Adrenal gland (tissue), 5 donors: Measurements from ENCODE around the gene HRC.

Source experiments
- CTCF ChIP-seq, 6 experiments: fragments of 450-650 bp in 4 of 6; fragments of 200-600 bp in 2 of 6; sonication (generic) in 1 of 6; IDR thresholded peaks; 1 replicate in 5 of 6; 2 replicates in 1 of 6; pipeline versions ENCODE4 v1.5.1 to v1.8.0; 2016 to 2021; ENCODE audit warnings: antibody characterized with exemption in 6 of 6, mild to moderate bottlenecking in 2 of 6, moderate library complexity in 1 of 6
- POLR2A ChIP-seq, 2 donors: fragments of 450-650 bp; IDR thresholded peaks; one replicate each; pipeline ENCODE4 v1.6.1; 2017; ENCODE audit warnings: antibody characterized with exemption in 2 of 2, mild to moderate bottlenecking in 2 of 2, moderate library complexity in 1 of 2
- donor health status: DM: no; HTN: no; CAD: no.

DNA sequence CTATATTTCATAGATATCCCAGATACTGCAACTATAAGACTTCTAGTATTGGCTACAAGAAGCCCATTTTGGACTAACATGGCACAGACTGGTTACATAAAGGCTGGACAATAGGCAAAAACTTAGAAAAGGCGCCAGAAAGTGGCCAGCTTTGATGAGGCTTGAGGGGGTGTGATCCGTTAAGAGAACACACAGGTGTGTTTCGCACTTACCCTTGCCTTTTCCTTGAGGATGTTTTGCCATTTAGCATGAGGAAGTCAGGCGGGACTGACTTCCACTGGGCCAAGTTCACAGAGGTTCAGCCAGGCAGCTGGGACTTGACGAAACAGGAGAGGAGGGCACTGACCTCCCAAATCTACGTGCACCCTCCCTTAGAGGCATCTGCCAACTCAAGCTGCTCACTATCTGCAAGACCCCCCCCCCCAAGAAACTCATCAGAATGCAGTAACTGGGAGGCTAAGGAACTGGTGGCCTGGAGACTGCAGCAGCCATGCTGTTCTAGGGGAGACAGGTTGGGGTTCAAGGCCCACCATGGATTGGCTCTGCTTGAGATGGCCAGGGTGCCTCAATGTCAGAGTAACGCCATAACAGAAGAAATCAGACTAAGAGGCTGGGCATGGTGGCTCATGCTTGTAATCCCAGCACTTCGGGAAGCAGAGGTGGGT, 45.5 kb downstream of the HRC start:
- TF ChIP-seq POLR2A (IDR thresholded peaks at IDR 0.05) (no peak), CTCF (IDR thresholded peaks at IDR 0.05) (no peak)
